ENCODE measurements around the gene A3GALT2.

Gene A3GALT2

DNA sequence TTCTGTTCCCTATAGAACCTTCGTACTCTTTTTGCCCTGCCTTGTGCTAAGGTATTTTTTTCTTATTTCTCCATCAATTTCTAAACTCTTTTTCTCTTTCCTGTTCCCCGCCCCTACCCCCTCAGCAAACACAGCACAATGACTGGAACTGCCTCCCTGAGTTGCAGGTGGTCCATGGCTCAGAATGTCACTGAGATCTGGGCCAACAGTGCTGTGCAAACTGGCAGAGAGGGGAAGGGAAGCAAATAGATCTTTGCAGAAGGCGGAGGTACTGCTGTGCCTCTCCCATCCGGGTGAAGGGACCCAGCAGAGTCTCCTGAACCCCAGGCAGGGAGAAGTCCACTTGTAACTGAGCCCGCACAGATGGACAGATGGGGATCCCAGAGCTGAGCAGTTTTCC, 32.6 kb upstream of the A3GALT2 start:
- peaks cover 4% of the 10 kb centered on the region; the same call in 1 of the 2 replicates for H3K36me3 ChIP-seq (ENCODE audit: control insufficient read depth, low read length)
- H3K4me1 ChIP-seq (ENCODE audit: control insufficient read depth, low read length), result peaks cover 26% of the 10 kb centered on the region
- H3K79me2 ChIP-seq (ENCODE audit: control insufficient read depth, low read length), result peaks cover 9% of the 10 kb centered on the region
- TF ChIP-seq, protein P1, sequence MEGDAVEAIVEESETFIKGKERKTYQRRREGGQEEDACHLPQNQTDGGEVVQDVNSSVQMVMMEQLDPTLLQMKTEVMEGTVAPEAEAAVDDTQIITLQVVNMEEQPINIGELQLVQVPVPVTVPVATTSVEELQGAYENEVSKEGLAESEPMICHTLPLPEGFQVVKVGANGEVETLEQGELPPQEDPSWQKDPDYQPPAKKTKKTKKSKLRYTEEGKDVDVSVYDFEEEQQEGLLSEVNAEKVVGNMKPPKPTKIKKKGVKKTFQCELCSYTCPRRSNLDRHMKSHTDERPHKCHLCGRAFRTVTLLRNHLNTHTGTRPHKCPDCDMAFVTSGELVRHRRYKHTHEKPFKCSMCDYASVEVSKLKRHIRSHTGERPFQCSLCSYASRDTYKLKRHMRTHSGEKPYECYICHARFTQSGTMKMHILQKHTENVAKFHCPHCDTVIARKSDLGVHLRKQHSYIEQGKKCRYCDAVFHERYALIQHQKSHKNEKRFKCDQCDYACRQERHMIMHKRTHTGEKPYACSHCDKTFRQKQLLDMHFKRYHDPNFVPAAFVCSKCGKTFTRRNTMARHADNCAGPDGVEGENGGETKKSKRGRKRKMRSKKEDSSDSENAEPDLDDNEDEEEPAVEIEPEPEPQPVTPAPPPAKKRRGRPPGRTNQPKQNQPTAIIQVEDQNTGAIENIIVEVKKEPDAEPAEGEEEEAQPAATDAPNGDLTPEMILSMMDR (IDR thresholded peaks at IDR 0.05; ENCODE audit: low read depth, low read length, poor library complexity, severe bottlenecking), result no peak
- TF ChIP-seq EZH2phosphoT487 (IDR thresholded peaks at IDR 0.05; ENCODE audit: borderline replicate concordance, low read length), result no peak
- no peaks in the 10 kb centered on the region for H3K9me2 ChIP-seq (replicated peaks; ENCODE audit: control insufficient read depth, low read length)
- H3K4me3 ChIP-seq (ENCODE audit: low read length), result no peak overlapping the region
- no peak overlapping the region for H3K27ac ChIP-seq (ENCODE audit: low read depth, low read length)
- H3F3A ChIP-seq (ENCODE audit: control insufficient read depth, insufficient read depth), result peaks cover 2% of the 10 kb centered on the region; the same call in 1 of the 2 replicates
- H3K4me2 ChIP-seq (ENCODE audit: low read length), result no peak overlapping the region
- H3K9me3 ChIP-seq (ENCODE audit: control insufficient read depth, insufficient read depth, low read length), result no peaks in the 10 kb centered on the region
- no peaks in the 10 kb centered on the region for H3K27me3 ChIP-seq (ENCODE audit: control insufficient read depth, low read length)
- no peaks in the 10 kb centered on the region for H4K20me1 ChIP-seq (ENCODE audit: control insufficient read depth, insufficient read depth, low read depth, low read length)

DNA sequence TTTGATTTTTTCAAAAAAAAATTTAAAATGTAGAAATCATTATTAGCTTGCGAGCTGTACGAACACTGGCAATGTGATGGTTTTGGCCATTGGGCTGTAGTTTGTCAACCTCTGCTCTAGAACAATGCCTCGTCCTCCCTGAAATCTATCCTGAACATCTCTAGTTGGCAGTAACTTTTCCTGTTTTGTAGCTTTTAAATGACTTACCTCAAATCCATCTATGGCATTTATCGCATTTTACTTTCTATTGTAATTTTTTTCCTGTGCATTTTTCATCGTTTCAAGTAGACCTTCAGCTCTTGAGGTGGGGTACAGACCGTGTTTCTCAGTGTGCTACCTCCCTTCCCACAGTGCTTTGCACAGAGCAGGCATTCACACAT, 30.4 kb upstream of the A3GALT2 start:
- H3K4me3 ChIP-seq (ENCODE audit: low read length), result peak overlapping the region; percentile 84; the same call in 1 of the 2 replicates
- no peak overlapping the region for H3K27ac ChIP-seq (ENCODE audit: low read depth, low read length)
- TF ChIP-seq, protein P1 (IDR thresholded peaks at IDR 0.05; ENCODE audit: low read depth, low read length, poor library complexity, severe bottlenecking), result no peak
- TF ChIP-seq EZH2phosphoT487 (IDR thresholded peaks at IDR 0.05; ENCODE audit: borderline replicate concordance, low read length), result no peak
- peaks cover 48% of the 10 kb centered on the region for H3K4me1 ChIP-seq (ENCODE audit: control insufficient read depth, low read length)
- H3K9me2 ChIP-seq (replicated peaks; ENCODE audit: control insufficient read depth, low read length), result no peaks in the 10 kb centered on the region
- H3K36me3 ChIP-seq (ENCODE audit: control insufficient read depth, low read length), result peaks cover 21% of the 10 kb centered on the region
- peaks cover 5% of the 10 kb centered on the region for H4K20me1 ChIP-seq (ENCODE audit: control insufficient read depth, insufficient read depth, low read depth, low read length)
- H3F3A ChIP-seq (ENCODE audit: control insufficient read depth, insufficient read depth), result peaks cover 2% of the 10 kb centered on the region; the same call in 1 of the 2 replicates
- no peaks in the 10 kb centered on the region for H3K9me3 ChIP-seq (ENCODE audit: control insufficient read depth, insufficient read depth, low read length)
- no peaks in the 10 kb centered on the region for H3K27me3 ChIP-seq (ENCODE audit: control insufficient read depth, low read length)
- peaks cover 31% of the 10 kb centered on the region for H3K79me2 ChIP-seq (ENCODE audit: control insufficient read depth, low read length)
- peak overlapping the region; percentile 97 for H3K4me2 ChIP-seq (ENCODE audit: low read length)

DNA sequence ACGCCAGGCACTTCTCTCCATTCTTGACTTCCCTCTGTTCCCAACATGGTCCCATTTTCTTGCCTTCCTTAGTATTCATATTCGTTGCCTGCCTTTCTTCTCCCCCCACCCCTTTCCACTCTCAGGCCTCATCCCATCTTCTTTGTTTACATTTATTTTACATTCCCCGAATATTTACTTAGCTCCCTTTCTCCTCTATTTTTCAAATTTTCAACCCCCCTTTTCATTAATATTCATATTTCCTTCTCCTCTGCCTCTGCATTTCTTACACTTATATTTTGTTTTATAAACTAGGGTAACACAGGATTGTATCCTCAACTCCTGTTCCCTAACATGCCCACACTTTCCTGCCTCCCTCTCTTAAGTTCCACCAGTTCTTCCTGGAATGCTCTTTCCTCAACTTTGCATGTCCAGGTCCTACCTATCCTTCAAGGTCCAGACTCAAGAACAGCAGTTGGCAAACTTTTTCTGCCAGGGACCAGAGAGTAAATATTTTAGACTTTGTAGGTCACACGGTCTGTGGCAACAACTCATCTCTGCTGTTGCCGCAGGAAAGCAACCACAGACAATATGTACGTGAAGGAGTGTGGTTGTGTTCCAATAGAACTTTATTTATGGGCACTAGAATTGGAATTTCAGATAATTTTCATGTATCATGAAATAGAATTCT, 29.8 kb upstream of the A3GALT2 start:
- Histone ChIP-seq H3K9me2 (replicated peaks; ENCODE audit: control insufficient read depth, low read length) (no peaks in the 10 kb centered on the region), H3F3A (ENCODE audit: control insufficient read depth, insufficient read depth) (peaks cover 2% of the 10 kb centered on the region; the same call in 1 of the 2 replicates), H3K27ac (ENCODE audit: low read depth, low read length) (peak overlapping the region; percentile 64)

More for the DNA sequence above, 29.8 kb upstream of the A3GALT2 start:
- H3K4me1 ChIP-seq (ENCODE audit: control insufficient read depth, low read length), result peaks cover 54% of the 10 kb centered on the region
- H3K4me2 ChIP-seq (ENCODE audit: low read length), result peak overlapping the region; percentile 97
- H3K9me3 ChIP-seq (ENCODE audit: control insufficient read depth, insufficient read depth, low read length), result no peaks in the 10 kb centered on the region
- TF ChIP-seq, protein P1 (IDR thresholded peaks at IDR 0.05; ENCODE audit: low read depth, low read length, poor library complexity, severe bottlenecking), result no peak
- TF ChIP-seq EZH2phosphoT487 (IDR thresholded peaks at IDR 0.05; ENCODE audit: borderline replicate concordance, low read length), result no peak
- H3K27me3 ChIP-seq (ENCODE audit: control insufficient read depth, low read length), result no peaks in the 10 kb centered on the region
- peaks cover 5% of the 10 kb centered on the region for H4K20me1 ChIP-seq (ENCODE audit: control insufficient read depth, insufficient read depth, low read depth, low read length)
- H3K36me3 ChIP-seq (ENCODE audit: control insufficient read depth, low read length), result peaks cover 24% of the 10 kb centered on the region
- peak overlapping the region; percentile 84 for H3K4me3 ChIP-seq (ENCODE audit: low read length)
- peaks cover 37% of the 10 kb centered on the region for H3K79me2 ChIP-seq (ENCODE audit: control insufficient read depth, low read length)
